Activated B cell treated with CpG ODN at 0.5 μM for 24 hours (primary cell): ENCODE results near the gene MYLK2. TPM values are rescaled to one million over a fixed set of nuclear protein-coding genes. Genes with fewer than 3 reads are reported as not detected.

Experiments
- ATAC-seq: fragments of 200-7000 bp; cut with Tn5 transposase; one replicate; pipeline ENCODE4 v1.10.0; 2021; ENCODE audit warnings: low read depth, mild to moderate bottlenecking, moderate library complexity
- CTCF ChIA-PET: fragments of 350-600 bp; sonication (Branson Sonifier 250); formaldehyde crosslinking; loops from one replicate; lab custom pipeline; 2021; ENCODE audit warnings: antibody characterized with exemption; lab: Charles Lee
- POLR2A ChIA-PET: fragments of 350-600 bp; sonication (Branson Sonifier 250); formaldehyde crosslinking; loops from one replicate; lab custom pipeline; 2021; ENCODE audit warnings: antibody characterized with exemption; lab: Charles Lee
- DNase-seq: peaks from one replicate; pipeline ENCODE4 v3.0.0; 2022
- H3K27ac Mint-ChIP-seq: one replicate; pipeline ENCODE4 v1.8.0; 2020; ENCODE audit warnings: mixed read lengths
- H3K27me3 Mint-ChIP-seq: one replicate; pipeline ENCODE4 v1.8.0; 2021; ENCODE audit warnings: mixed read lengths
- H3K36me3 Mint-ChIP-seq: one replicate; pipeline ENCODE4 v1.8.0; 2021; ENCODE audit warnings: low read depth, mixed read lengths
- H3K4me1 Mint-ChIP-seq: one replicate; pipeline ENCODE4 v1.8.0; 2021; ENCODE audit warnings: mixed read lengths
- H3K4me3 Mint-ChIP-seq: one replicate; pipeline ENCODE4 v1.8.0; 2020; ENCODE audit warnings: mild to moderate bottlenecking, mixed read lengths
- H3K9me3 Mint-ChIP-seq: one replicate; pipeline ENCODE4 v1.8.0; 2020; ENCODE audit warnings: mixed read lengths
- CTCF ChIP-seq: fragments of 200-600 bp; IDR thresholded peaks from one replicate; pipeline ENCODE4 v1.8.0; 2022; ENCODE audit warnings: antibody characterized with exemption, mild to moderate bottlenecking
- intact Hi-C: fragments of 100-400 bp; cut with micrococcal nuclease; formaldehyde crosslinking; loops from one replicate; pipeline ENCODE4 v1.15.1; 2024
- total RNA-seq: library from RNA; stranded (reverse); gene quantifications from 2 replicates; pipeline ENCODE4 v1.2.3, GENCODE V29; 2022

MYLK2 gene
- total RNA-seq, 1 donor from 2014 or later = not detected

GRCh38 chr20:31883829-31884228 is 64.7 kb downstream of the MYLK2 start:
- no peak overlapping the region for H3K4me3 Mint-ChIP-seq
- POLR2A ChIA-PET = no interaction called here
- intact Hi-C loops = no loop called here

More at GRCh38 chr20:31883829-31884228, 64.7 kb downstream of the MYLK2 start:
- H3K27ac Mint-ChIP-seq = no peak overlapping the region
- CTCF ChIA-PET = no interaction called here
- DNase-seq (no peak), ATAC-seq (no peak)
- no peaks in the 10 kb centered on the region for H3K27me3 Mint-ChIP-seq
- H3K4me1 Mint-ChIP-seq = peaks cover 12% of the 10 kb centered on the region
- TF ChIP-seq CTCF = no peak
- H3K9me3 Mint-ChIP-seq = no peaks in the 10 kb centered on the region
- H3K36me3 Mint-ChIP-seq = peaks cover 4% of the 10 kb centered on the region

Other genes with a start within 250 kb of the MYLK2 start
- 0.20 and 0.60 TPM in 2 replicates for gene ID1, start 214.1 kb upstream of the MYLK2 start, total RNA-seq
- not detected in 2 replicates for gene COX4I2, start 181.4 kb upstream of the MYLK2 start, total RNA-seq
- 53.4 and 60.4 TPM in 2 replicates for gene BCL2L1, start 96.5 kb upstream of the MYLK2 start, total RNA-seq
- gene TPX2, start 80.1 kb upstream of the MYLK2 start, total RNA-seq = 2.2 and 2.8 TPM in 2 replicates
- gene FOXS1, start 26.2 kb downstream of the MYLK2 start, total RNA-seq = not detected in 2 replicates
- 25.0 and 26.9 TPM in 2 replicates for gene DUSP15, start 51.2 kb downstream of the MYLK2 start, total RNA-seq
- gene TTLL9, start 51.3 kb downstream of the MYLK2 start, total RNA-seq = 0.60 and 0.61 TPM in 2 replicates
- 16.4 and 18.7 TPM in 2 replicates for gene PDRG1, start 132.7 kb downstream of the MYLK2 start, total RNA-seq
- 0.04 and 0.12 TPM in 2 replicates for gene XKR7, start 148.8 kb downstream of the MYLK2 start, total RNA-seq
- gene CCM2L, start 191.1 kb downstream of the MYLK2 start, total RNA-seq = 0.11 and 0.20 TPM in 2 replicates
- gene HCK, start 232.9 kb downstream of the MYLK2 start, total RNA-seq = 183 TPM in 2 replicates